NCI-H748 (cell line): ENCODE results near the gene SPPL2B.
A peak's percentile ranks its signal among the peaks of the same experiment; 100 is the strongest.

Experiments used
- DNase-seq: peaks from one replicate; lab custom pipeline; 2025; ENCODE audit not compliant: unreplicated experiment; lab: John Stamatoyannopoulos, UW

The SPPL2B gene

DNA sequence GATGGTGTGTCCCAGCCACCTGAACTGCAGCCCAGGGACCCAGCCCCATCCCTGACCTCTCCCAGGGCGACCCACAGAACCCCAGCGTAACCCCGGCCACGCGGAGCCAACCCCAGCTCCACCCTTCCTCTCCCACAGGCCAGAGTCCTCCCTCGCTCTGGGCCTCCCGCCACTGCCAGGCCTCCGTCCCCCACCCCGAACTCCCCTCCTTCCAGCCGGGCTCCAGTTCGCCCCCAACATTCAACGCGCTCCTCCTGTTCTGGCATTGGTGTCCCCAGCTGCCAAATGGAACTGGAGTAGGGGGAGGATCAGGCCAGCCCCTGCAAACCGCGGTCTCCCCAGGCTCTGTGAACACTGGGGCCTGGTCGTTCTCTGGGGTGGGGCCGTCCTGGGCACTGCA lies 28.0 kb upstream of the SPPL2B start:
- DNase-seq = no peak

DNA sequence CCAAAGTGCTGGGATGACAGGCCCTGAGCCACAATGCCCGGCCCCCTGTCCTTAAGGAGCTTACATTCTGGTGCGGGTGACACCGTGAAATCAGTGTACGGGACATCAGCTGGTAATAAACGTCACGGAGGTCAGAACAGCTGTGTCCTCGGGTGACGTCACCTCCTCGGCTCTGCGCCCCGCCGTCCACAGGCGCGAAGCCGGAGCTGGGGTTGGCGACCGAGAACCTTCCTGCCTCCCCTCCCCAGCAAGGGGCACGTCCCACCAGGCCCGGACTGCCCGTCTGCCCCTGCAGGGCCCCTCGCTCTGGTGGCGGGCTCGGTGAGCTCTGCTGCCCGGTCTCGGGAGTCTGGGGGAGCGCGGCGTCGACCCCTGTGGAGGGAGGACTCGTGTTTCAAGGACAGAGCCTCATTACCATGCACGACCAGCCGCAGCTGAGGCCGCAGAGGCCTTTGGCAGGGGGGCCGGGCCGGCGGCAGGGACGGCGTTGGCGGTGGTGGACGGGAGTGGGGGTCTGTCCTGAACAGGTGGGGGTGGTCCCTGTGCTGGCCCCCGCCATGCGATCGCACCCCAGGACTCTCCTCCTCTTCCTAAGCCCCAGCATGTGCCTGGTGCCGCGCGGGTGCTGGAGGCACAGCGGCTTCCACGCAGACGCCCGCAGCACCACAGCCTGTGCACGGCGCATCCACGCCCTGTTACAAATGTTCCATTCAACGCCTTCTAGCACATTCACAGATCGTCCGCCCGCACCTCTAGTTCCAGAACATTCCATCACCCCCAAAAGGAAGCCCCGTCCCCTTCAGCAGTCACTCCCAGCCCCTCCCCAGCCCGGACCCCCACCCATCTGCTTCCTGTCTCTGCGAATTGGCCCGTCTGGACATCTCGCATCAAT lies 25.9 kb upstream of the SPPL2B start:
- DNase-seq = no peak

DNA sequence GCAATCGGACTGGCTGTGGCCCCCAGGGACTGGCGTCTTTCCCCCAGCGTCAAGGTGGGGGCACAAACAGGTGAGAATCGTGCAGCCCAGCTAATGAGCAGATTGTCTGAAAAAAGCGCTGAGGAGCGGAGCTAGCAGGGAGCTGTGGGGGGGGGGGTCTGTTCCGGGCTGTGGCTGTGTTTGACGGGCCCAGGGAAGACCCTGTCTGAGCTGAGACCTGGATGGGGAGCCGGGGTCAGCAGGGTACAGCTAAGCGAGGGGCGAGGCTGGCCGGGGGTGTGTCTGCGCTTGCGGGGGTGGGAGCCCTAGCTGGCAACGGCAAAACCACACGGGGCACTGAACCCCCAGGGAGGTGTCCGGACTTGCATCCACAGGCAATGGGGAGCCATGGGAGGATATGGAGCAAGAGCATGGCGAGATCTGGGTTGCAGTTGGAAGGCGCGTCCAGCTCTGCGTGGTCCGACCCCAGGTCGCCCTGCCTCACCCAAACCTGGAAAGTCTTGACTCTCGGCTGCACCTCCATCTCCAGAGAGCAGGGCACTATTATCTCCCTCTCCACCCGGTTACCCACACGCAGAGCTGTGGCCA lies 25.2 kb upstream of the SPPL2B start:
- no peak for DNase-seq

DNA sequence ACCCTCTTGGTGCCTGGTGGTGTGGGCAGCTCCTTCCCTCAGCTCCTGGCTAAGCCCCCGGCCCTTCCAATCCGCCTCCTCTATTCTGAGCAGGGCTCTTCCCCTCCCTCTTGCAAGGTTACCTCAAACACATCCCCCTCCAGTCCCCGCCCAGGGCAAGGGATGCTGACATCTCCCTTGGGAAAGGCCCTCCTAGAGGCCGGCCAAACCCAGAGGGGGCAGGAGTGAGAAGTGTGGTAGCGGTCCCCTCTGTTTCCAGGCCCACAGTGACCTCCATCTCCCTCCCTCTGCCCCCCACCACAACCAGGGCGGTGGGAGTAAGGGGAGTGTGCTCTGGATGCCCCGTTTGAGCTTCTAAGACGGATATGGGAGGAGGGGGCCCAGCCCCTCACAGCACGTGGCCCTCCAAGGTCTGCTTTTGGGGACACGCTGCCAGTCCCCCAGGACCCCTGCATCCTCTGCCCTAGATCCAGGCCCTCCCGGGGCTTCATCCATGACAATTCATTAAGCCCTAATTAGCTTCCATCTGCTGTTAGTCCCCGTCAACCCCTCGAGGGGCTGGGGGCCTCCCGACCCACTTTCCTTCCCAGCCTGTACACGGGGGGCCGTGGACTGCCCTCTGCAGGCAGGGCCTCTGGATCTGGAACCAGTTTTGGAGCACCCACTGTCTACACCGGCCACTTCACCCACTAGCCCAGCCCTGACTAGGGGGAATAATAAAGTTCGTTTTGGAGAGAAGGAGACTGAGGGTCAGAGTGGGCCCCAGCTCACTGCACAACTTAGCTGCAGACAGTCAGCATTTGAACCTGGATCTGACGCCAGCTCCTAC lies 22.8 kb upstream of the SPPL2B start:
- DNase-seq = no peak

DNA sequence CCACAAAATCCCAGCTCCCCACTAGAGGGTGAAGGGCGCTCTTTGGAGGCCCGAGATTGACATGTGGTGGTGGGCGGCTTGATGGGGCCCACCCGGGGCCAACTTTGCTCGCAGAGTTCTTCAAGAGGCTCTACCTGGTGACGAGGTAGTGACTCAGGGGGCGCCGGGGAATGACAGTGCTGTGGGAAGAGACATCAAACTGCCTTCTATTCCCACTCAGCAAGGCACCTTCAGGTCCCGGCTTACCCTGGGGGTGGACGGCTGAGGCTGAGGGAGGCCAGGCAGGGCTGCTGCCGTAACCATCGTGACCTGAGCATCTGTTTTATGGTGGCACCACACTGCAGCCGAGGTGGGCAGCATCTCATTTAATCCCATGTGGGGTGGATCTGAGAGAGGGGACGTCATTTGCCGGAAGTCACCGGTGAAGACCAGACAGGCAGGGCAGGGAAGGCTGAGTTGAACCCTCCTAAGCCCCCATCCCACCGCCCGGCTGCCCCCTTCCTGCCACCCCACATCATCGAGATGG lies 22.1 kb upstream of the SPPL2B start:
- no peak for DNase-seq

DNA sequence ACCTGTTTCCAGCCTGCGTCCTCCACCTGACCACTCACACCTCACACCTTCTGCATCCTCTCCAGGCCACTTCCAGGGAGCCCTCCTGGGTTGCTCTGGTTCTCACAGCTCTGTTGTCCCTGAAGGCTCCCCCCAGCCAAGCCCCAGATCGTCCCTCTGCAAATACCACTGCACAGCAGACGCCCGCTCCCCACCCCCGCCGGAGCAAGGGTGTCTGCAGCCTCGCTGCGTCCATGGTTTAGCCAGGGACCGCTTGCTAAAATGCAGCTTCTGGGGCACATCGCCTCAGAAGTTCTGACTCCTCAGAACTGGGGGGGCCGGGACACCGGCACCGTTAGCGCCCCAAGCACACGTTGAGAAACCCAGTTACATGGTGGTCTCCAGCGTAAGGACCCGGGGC lies 21.5 kb upstream of the SPPL2B start:
- no peak for DNase-seq

DNA sequence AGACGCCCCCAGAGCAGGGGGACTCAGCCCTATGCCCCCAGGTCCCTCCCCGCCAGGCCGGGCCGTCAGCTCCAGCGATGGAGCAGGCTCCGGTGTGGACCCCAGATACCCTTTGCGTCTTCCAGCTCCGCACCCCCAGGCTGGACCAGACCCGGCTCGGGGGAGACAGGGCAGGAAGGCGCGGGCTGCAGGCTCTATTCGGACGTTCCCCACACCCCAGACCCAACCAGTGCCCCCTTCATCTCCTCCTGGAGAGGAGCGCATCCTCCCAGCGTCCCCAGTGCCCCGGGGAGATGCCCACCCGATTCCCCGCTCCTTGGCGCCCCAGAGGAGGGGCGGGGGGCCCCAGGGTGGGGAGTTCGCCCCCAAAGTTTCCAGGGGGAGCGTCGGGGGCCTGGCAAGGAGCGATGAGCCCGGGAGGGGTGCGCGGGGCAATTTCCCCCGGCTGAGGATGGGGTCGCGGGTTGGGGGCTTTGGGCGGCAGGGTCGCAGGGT lies 20.9 kb upstream of the SPPL2B start:
- no peak for DNase-seq

DNA sequence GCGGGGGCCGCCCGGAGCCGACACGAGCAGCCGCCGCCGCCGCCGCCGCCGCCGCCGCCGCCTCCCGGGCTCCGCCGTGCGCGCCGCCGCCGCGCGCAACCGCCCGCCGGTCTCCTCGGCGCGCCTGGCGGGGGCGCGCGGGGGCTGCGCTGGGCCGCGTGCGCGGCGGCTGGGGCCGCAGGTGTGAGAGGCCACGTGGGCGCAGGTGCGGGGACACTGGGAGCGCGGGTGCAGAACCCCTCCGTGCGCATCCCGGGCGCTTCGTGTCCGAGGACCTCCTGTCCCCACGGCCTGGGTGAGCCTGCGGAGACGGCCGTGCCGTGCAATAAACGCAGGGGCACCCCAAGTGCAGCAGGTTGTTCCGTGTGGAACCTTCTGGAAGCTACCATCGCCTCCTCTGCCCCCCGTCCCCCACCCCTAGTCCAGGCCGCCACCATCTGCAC lies 20.3 kb upstream of the SPPL2B start, which contains the start of gene LINGO3:
TSS of gene LINGO3 (minus strand) at position 41 of the 443 bp plus-strand sequence. CDS start 16,378 bp downstream, outside the sequence.
- DNase-seq = peak; percentile 58

DNA sequence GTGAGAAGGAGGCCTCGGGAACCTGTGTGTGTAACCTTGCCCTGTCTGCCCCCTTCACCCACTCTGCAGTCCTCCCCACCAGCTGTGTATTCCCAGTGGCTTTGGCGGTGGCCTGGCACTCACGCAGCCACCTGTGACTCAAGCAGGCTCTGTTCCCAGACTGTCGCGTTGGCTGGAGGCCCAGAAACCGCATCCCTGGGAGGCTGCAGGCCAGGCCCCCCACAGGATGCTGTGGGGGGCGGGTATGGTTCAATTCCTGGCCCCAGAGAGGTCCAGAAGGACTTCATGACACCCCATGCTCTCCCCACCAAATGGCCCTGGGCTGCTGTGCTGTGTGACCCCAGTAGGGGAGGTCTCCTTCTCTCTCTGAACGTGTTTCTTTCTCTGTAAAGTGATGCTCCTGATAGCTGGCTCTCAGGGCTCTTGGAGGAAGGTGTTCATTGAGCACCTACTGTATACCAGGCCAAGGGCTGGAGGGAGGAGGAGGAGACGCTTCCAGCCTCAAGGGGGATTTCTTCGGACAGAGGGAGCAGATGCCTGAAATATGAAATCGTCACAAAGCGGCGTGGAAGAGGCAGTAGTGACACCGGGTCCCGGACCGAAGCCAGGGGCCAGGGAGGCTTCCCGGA lies 18.6 kb upstream of the SPPL2B start:
- DNase-seq = no peak

DNA sequence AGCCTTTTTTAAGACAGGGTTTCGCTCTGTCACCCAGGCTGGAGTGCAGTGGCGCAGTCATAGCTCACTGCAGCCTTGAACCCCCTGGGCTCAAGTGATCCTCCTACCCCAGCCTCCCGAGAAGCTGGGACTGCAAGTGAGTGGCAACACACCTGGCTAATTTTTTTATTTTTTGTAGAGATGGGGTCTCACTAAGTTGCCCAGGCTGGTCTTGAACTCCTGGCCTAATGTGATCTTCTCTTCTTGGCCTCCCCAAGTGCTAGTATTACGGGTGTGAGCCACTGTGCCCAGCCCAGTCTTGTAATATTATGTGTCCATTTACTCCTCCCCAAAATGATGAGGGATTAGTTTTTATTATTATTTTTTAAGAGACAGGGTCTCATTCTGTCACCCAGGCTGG lies 17.4 kb upstream of the SPPL2B start:
- DNase-seq = no peak

DNA sequence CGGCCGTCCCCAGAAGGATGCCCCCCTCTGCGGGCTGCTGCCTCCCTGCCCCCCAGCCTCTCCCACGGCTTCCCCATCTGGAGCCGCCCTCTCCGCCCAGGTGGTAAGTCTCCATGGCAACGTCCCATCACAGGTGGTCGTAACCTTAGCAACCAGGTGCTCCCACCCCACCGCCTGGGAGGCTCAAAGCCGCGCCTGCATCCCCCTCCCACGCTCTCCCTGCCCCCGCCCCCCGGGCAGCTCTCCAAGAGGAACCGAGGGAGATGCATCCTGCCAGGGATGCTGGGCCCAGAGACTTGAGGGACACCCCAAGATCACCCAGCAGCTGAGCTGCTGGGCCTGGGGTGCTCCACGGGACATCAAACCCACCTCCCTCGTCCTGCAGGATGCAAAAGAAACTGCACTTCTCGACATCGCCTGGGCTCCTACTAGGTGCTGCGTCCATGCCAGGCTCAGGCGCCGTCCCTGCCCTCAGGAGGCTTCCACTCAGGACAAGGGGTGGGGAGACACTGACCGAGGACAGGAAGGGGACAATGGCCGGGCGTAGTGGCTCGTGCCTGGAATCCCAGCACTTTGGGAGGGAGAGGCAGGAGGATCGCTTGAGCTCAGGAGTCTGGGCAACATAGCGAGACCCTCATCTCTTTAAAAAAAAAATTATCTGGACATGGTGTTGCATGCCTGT lies 15.5 kb upstream of the SPPL2B start:
- peak; percentile 70 for DNase-seq

DNA sequence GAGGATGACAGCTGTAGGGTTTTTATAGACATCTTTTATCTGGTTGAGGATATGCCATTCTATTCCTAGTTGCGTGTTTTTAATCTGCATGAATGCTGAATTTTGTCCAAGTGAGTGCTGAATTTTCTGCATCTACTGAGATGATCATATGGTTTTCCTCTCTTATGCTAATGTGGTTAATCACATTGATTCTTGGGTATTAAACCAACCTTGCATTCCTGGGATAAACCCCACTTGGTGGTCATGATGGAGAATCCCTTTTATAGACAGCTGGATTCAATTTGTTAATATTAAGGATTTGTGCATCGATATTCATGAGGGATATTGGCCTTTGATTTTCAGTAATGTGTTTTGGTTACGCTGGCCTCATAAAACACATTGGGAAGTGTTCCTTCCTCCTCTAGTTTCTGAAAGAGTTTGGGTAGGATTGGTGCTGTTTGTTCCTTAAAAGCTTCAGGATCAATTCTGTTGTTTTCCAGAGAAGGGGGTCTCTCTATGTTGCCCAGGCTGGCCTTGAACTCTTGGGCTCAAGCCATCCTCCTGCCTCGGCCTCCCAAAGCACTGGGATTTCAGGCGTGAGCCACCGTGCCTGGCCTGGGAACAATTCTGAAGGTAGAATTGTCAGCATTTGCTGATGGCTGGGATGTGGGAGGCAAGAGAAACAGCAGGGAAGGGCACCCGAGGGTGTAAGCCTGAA lies 13.2 kb upstream of the SPPL2B start:
- no peak for DNase-seq

DNA sequence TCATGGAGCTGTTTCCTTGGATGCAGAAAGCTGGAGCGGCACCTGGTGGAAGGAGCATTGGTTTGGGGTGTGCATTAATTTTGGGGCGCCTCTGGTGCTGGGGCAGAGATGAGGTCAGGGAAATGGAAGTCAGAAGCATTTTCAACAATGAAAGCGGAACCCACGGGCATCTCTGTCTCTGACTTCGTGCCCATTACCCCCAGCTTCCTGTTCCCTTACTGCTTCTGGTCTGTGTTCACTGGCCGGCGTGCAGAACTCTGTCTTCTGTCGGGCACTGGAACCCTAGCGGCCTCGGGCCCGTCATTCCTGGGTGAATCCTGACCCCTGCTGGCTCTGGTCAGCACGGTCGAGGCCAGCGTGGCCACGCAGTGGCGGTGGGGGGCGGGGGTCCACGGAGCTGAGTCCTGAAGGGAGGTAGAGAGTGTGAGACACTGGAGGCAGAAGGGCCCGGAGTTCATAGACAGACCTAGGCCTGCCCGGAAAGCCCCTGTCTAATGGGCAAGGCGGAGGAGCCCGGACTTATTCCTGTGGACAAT lies 12.6 kb upstream of the SPPL2B start:
- DNase-seq = no peak

DNA sequence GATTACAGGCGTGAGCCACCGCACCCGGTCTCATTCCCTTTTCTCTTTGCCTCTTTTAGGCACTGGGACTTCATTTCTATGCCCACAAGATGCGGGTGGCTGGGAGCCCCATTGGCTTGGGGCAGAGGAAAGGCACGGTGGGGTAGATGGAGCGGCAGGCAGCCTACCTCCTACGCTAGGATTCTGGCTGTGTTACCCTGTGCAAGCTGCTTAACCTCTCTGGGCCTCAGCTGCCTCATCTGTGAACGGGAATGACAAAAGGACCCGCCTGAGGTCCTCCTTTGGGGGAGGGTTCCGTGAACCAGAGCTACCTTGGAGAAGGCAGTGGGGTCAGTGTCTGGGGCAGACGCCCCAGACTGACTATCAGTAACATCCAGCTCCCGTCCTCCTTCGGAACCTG lies 11.2 kb upstream of the SPPL2B start:
- no peak for DNase-seq

DNA sequence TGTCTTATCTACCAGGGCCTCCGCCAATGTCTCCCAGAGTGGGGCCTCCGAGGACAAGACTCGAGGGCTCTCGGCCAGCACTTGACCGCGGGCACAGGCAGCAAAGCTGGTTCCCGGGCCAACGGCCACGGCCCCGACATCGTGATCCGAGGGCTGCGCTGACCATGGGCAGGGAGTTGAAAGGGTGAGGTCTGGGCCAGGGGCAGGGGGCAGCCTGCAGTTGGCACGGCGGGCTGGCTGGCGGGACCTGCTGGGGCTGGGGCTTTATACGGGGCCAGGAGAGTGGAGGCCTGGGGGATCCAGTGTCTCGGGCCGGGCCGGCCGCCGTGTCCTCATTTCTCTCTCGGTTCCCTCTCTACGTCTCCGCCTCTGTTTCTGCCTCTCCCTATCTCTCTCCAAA lies 10.7 kb upstream of the SPPL2B start:
- DNase-seq = no peak

DNA sequence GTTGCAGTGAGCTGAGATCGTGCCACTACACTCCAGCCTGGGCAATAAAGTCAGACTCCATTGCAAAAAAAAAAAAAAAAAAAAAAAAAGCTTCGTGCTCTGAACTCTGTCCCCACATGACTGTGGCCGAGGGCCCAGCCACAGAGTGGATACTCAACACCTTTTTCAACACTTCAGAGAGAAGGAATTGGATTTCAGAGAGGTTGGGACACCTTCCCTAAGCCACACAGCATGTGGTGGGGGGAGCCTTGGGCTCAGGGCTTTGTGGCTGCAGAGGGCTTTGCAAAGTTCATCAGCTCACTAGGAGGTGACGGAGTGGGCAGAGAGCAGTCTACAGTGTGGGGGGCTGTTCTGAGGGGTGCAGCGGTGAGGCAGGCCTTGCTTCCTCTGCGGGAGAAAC lies 9.6 kb upstream of the SPPL2B start:
- DNase-seq = no peak

DNA sequence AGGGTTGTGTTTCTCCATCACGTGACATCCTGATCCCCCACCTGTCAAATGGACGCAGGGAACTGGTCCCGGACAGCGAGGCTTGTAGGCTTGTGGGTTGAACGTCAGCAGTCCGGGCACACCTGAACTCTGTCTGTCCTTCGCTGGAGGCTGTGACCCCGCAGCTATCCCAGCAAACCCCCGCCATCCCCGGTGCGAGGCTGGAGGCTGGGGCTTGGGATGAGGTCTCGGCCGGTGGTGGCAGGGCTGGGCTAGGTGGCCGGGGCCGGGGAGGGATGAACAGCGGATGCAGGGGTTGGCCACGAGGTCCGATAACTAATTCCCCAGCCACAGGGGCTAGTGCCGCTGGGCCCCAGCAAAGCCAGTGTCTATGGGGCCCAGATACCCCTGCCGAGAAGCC lies 8.9 kb upstream of the SPPL2B start:
- no peak for DNase-seq

DNA sequence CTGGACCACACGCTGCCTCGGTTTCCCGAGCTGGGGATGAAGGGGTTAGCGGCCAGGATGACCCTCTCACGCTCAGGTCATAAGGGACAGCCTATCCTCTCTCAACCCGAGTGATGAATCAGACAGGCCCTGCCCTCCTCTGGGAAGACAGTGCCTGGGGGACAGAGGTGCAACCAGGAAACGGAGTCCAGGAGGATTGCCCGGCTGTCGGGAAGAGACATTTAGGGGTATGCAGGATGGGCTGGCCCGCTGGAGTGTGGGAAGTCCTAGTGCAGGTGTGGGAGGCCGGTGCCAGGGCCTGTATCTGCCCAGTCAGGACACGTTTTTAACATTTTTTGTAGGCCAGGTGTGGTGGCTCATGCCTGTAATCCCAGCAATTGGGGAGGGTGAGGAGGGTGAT lies 8.4 kb upstream of the SPPL2B start:
- DNase-seq = no peak

DNA sequence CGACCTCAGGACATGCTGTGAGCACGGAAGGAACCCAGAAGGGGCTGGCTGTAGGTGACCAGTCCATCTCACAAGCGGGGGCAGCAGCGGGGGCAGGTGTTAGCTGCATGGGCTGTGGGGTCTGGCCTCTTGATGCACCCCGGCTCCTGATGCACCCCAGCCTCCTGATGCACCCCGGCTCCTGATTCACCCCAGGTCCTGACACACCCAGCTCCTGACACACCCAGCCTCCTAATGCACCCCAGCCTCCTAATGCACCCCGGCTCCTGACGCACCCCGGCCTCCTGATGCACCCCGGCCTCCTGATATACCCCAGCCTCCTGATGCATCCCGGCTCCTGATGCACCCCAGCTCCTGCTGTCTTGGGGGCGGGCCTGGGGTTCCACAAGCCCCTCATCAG lies 7.5 kb upstream of the SPPL2B start:
- no peak for DNase-seq
